Measurements from ENCODE around the gene ZC3H18. TPM values are rescaled to one million over a fixed set of nuclear protein-coding genes. Genes with fewer than 3 reads are reported as not detected.

ZC3H18 gene
- total RNA-seq, 1 experiment from 2014 or later = 61.8 TPM

DNA sequence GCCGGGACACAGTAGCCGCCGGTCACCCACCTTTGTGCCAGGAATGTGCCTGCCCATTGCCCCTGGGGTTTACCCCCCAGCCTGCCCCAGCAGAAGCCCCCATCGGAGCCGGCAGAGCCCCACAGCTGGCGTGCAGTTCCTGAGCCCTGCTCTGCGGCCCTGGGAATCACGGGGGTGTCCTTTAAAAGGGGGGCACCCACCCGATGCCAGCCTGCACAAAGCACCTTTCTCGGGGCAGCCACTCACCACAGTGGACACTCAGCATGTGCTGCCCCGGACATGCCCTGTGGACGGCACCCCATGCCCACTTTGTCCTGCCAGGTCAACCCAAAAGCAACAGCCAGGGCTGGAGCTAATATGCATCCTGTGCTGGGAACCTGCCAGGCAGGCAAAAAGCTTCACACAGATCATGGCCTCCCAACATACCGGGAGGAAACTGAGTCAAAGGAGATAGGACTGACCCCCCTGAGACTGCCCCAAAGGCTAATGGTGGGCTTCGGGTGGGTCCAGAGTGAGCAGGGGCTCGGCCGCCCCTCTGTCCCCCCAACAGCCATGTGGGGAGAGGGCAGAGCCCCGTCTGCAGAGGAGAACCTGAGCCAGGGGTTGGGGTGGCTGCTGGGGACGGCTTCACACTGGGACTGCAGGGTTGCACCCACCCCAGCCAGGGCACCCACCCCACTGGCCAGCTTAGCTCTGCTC is 45.8 kb upstream of the ZC3H18 start:
- TF ChIP-seq, protein P1, sequence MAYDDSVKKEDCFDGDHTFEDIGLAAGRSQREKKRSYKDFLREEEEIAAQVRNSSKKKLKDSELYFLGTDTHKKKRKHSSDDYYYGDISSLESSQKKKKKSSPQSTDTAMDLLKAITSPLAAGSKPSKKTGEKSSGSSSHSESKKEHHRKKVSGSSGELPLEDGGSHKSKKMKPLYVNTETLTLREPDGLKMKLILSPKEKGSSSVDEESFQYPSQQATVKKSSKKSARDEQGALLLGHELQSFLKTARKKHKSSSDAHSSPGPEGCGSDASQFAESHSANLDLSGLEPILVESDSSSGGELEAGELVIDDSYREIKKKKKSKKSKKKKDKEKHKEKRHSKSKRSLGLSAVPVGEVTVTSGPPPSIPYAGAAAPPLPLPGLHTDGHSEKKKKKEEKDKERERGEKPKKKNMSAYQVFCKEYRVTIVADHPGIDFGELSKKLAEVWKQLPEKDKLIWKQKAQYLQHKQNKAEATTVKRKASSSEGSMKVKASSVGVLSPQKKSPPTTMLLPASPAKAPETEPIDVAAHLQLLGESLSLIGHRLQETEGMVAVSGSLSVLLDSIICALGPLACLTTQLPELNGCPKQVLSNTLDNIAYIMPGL (CRISPR knock-in tag; IDR thresholded peaks at IDR 0.05) = no peak
- TF ChIP-seq ZNF232 (CRISPR knock-in tag; IDR thresholded peaks at IDR 0.05) = no peak
- TF ChIP-seq ZBTB21 (CRISPR knock-in tag; IDR thresholded peaks at IDR 0.05; ENCODE audit: borderline replicate concordance) = no peak
- no peak for TF ChIP-seq GTF2I (CRISPR knock-in tag; conservative IDR thresholded peaks at IDR 0.05)
- DNase-seq (ENCODE audit: low spot score) (no peak), ATAC-seq (no peak)
- Mint-ChIP-seq H3K36me3 (peaks cover 5% of the 10 kb centered on the region; the same call in 1 of the 2 replicates), H3K27me3 (ENCODE audit: low read depth) (no peaks in the 10 kb centered on the region; the same call in 1 of the 2 replicates), H3K4me1 (peaks cover 6% of the 10 kb centered on the region; the same call in 1 of the 2 replicates), H3K4me3 (no peak overlapping the region), H3K27ac (no peak overlapping the region), H3K9me3 (peaks cover 7% of the 10 kb centered on the region)
- CTCF ChIA-PET = interaction anchor here (0.7 kb wide), 1 partner anchor 100 kb away, joined by 3 read pairs; no protein-coding TSS in a partner anchor
- POLR2A ChIA-PET = no interaction called here

DNA sequence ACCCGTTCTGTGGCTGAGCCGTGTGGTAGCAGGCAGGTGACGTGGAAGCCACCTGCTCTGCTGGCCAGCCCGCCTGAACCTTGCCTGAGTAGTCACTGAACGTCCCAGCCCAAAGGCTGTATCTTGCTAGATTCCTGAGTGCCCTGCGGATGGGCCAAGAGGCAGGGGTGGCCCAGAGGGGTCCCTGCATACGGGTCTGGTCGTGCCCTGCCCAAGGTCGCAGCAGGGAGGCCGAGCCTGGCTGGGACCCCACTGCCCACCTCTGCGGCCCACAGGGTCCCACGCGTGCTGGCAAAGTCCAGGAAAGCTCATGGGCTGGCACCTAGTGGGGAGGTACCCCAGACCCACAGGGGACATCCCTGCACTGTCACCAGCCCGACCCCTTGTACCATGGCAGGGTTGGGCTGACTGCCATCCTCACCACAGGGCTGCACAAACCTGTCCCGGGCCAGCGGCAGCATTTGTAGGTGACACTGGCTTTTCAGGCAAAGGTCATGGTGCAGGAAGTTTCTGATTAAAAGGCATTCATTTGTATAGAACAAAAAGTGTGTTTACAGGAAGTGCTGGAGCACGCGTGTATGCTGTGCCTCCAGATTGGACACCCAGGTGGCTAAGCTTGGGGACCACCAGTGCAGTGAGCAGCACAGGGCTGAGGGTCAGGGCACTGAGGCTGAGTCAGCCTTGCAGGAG is 45.1 kb upstream of the ZC3H18 start:
- POLR2A ChIA-PET = no interaction called here
- ATAC-seq = no peak
- TF ChIP-seq MYBL2 (CRISPR knock-in tag; IDR thresholded peaks at IDR 0.05) (no peak), ZBTB21 (CRISPR knock-in tag; IDR thresholded peaks at IDR 0.05; ENCODE audit: borderline replicate concordance) (no peak), ZNF671 (CRISPR knock-in tag; IDR thresholded peaks at IDR 0.05) (no peak), ZNF416 (CRISPR knock-in tag; IDR thresholded peaks at IDR 0.05) (no peak), TEAD1 (CRISPR knock-in tag; IDR thresholded peaks at IDR 0.05) (no peak), ZNF232 (CRISPR knock-in tag; IDR thresholded peaks at IDR 0.05) (no peak), SMAD4 (CRISPR knock-in tag; IDR thresholded peaks at IDR 0.05) (no peak), NFE2L1 (CRISPR knock-in tag; IDR thresholded peaks at IDR 0.05) (no peak), ETV6 (CRISPR knock-in tag; IDR thresholded peaks at IDR 0.05) (no peak)
- TF ChIP-seq, protein P2, sequence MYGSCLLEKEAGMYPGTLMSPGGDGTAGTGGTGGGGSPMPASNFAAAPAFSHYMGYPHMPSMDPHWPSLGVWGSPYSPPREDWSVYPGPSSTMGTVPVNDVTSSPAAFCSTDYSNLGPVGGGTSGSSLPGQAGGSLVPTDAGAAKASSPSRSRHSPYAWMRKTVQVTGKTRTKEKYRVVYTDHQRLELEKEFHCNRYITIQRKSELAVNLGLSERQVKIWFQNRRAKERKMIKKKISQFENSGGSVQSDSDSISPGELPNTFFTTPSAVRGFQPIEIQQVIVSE (CRISPR knock-in tag; IDR thresholded peaks at IDR 0.05; ENCODE audit: borderline replicate concordance) = no peak
- TF ChIP-seq, protein P3, sequence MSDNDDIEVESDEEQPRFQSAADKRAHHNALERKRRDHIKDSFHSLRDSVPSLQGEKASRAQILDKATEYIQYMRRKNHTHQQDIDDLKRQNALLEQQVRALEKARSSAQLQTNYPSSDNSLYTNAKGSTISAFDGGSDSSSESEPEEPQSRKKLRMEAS (CRISPR knock-in tag; IDR thresholded peaks at IDR 0.05) = no peak
- TF ChIP-seq, protein P4, sequence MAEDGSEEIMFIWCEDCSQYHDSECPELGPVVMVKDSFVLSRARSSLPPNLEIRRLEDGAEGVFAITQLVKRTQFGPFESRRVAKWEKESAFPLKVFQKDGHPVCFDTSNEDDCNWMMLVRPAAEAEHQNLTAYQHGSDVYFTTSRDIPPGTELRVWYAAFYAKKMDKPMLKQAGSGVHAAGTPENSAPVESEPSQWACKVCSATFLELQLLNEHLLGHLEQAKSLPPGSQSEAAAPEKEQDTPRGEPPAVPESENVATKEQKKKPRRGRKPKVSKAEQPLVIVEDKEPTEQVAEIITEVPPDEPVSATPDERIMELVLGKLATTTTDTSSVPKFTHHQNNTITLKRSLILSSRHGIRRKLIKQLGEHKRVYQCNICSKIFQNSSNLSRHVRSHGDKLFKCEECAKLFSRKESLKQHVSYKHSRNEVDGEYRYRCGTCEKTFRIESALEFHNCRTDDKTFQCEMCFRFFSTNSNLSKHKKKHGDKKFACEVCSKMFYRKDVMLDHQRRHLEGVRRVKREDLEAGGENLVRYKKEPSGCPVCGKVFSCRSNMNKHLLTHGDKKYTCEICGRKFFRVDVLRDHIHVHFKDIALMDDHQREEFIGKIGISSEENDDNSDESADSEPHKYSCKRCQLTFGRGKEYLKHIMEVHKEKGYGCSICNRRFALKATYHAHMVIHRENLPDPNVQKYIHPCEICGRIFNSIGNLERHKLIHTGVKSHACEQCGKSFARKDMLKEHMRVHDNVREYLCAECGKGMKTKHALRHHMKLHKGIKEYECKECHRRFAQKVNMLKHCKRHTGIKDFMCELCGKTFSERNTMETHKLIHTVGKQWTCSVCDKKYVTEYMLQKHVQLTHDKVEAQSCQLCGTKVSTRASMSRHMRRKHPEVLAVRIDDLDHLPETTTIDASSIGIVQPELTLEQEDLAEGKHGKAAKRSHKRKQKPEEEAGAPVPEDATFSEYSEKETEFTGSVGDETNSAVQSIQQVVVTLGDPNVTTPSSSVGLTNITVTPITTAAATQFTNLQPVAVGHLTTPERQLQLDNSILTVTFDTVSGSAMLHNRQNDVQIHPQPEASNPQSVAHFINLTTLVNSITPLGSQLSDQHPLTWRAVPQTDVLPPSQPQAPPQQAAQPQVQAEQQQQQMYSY (CRISPR knock-in tag; IDR thresholded peaks at IDR 0.05) = no peak
- TF ChIP-seq, protein P5, sequence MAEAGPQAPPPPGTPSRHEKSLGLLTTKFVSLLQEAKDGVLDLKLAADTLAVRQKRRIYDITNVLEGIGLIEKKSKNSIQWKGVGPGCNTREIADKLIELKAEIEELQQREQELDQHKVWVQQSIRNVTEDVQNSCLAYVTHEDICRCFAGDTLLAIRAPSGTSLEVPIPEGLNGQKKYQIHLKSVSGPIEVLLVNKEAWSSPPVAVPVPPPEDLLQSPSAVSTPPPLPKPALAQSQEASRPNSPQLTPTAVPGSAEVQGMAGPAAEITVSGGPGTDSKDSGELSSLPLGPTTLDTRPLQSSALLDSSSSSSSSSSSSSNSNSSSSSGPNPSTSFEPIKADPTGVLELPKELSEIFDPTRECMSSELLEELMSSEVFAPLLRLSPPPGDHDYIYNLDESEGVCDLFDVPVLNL (CRISPR knock-in tag; IDR thresholded peaks at IDR 0.05; ENCODE audit: borderline replicate concordance, low read depth) = no peak
- TF ChIP-seq, protein P6, sequence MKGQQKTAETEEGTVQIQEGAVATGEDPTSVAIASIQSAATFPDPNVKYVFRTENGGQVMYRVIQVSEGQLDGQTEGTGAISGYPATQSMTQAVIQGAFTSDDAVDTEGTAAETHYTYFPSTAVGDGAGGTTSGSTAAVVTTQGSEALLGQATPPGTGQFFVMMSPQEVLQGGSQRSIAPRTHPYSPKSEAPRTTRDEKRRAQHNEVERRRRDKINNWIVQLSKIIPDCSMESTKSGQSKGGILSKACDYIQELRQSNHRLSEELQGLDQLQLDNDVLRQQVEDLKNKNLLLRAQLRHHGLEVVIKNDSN (CRISPR knock-in tag; IDR thresholded peaks at IDR 0.05) = no peak
- TF ChIP-seq, protein P7, sequence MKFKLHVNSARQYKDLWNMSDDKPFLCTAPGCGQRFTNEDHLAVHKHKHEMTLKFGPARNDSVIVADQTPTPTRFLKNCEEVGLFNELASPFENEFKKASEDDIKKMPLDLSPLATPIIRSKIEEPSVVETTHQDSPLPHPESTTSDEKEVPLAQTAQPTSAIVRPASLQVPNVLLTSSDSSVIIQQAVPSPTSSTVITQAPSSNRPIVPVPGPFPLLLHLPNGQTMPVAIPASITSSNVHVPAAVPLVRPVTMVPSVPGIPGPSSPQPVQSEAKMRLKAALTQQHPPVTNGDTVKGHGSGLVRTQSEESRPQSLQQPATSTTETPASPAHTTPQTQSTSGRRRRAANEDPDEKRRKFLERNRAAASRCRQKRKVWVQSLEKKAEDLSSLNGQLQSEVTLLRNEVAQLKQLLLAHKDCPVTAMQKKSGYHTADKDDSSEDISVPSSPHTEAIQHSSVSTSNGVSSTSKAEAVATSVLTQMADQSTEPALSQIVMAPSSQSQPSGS (CRISPR knock-in tag; IDR thresholded peaks at IDR 0.05; ENCODE audit: borderline replicate concordance, low read depth) = no peak
- TF ChIP-seq, protein P8, sequence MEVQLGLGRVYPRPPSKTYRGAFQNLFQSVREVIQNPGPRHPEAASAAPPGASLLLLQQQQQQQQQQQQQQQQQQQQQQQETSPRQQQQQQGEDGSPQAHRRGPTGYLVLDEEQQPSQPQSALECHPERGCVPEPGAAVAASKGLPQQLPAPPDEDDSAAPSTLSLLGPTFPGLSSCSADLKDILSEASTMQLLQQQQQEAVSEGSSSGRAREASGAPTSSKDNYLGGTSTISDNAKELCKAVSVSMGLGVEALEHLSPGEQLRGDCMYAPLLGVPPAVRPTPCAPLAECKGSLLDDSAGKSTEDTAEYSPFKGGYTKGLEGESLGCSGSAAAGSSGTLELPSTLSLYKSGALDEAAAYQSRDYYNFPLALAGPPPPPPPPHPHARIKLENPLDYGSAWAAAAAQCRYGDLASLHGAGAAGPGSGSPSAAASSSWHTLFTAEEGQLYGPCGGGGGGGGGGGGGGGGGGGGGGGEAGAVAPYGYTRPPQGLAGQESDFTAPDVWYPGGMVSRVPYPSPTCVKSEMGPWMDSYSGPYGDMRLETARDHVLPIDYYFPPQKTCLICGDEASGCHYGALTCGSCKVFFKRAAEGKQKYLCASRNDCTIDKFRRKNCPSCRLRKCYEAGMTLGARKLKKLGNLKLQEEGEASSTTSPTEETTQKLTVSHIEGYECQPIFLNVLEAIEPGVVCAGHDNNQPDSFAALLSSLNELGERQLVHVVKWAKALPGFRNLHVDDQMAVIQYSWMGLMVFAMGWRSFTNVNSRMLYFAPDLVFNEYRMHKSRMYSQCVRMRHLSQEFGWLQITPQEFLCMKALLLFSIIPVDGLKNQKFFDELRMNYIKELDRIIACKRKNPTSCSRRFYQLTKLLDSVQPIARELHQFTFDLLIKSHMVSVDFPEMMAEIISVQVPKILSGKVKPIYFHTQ (CRISPR knock-in tag; IDR thresholded peaks at IDR 0.05) = no peak

More for the DNA sequence above, 45.1 kb upstream of the ZC3H18 start:
- CTCF ChIA-PET = interaction anchor here (0.7 to 0.8 kb wide), 2 partner anchors 88 to 101 kb away, joined by 3 to 4 read pairs; no protein-coding TSS in a partner anchor
- Mint-ChIP-seq H3K9me3 (peaks cover 2% of the 10 kb centered on the region), H3K4me1 (peaks cover 6% of the 10 kb centered on the region; the same call in 1 of the 2 replicates), H3K36me3 (peaks cover 6% of the 10 kb centered on the region; the same call in 1 of the 2 replicates), H3K4me3 (no peak overlapping the region), H3K27ac (no peak overlapping the region), H3K27me3 (ENCODE audit: low read depth) (no peaks in the 10 kb centered on the region)
- no peak for DNase-seq (ENCODE audit: low spot score)

Measured in WTC11 (cell line).